ENCODE measurements around the gene PTMS.

DNA sequence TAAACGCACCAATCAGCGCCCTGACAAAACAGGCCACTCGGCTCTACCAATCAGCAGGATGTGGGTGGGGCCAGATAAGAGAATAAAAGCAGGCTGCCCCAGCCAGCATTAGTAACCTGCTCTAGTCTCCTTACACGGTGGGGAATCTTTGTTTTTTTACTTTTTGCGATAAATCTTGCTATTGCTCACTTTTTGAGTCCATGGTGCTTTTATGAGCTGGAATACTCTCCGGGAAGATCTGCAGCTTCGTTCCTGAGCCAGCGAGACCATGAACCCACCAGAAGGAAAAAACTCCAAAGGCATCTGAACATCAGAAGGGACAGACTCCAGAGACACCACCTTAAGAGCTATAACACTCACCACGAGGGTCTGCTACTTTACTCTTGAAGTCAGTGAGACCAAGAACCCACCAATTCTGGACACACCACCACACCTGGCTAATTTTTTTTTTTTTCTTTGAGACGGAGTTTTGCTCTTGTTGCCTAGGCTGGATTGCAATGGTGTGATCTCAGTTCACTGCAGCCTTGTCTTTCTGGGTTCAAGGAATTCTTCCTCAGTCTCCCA lies 49.2 kb upstream of the PTMS start:
- TF ChIP-seq, protein P1, sequence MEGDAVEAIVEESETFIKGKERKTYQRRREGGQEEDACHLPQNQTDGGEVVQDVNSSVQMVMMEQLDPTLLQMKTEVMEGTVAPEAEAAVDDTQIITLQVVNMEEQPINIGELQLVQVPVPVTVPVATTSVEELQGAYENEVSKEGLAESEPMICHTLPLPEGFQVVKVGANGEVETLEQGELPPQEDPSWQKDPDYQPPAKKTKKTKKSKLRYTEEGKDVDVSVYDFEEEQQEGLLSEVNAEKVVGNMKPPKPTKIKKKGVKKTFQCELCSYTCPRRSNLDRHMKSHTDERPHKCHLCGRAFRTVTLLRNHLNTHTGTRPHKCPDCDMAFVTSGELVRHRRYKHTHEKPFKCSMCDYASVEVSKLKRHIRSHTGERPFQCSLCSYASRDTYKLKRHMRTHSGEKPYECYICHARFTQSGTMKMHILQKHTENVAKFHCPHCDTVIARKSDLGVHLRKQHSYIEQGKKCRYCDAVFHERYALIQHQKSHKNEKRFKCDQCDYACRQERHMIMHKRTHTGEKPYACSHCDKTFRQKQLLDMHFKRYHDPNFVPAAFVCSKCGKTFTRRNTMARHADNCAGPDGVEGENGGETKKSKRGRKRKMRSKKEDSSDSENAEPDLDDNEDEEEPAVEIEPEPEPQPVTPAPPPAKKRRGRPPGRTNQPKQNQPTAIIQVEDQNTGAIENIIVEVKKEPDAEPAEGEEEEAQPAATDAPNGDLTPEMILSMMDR (conservative IDR thresholded peaks at IDR 0.05 in 1 of 2, IDR thresholded peaks at IDR 0.05 in 1 of 2; ENCODE audit: extremely low read depth in 1 of 2, insufficient read depth in 1 of 2, low read depth in 1 of 2, low read length in 2 of 2): no peak
- TF ChIP-seq EZH2 (IDR thresholded peaks at IDR 0.05; ENCODE audit: borderline replicate concordance, low read length): no peak

Measured in mammary epithelial cell (primary cell).